Measurements from ENCODE around the gene CDH15. TPM values are rescaled to one million over a fixed set of nuclear protein-coding genes. Genes with fewer than 3 reads are reported as not detected.

CDH15 gene
- total and polyA plus RNA-seq, 9 of the 15 experiments (the other 6 are each of a cell fraction or from before 2014, with no cell fraction given): 0.07 to 0.18 TPM; not detected in 7

GRCh38 chr16:89150981-89151380, 20.6 kb upstream of the CDH15 start (continued):
- TF ChIP-seq, protein P1, sequence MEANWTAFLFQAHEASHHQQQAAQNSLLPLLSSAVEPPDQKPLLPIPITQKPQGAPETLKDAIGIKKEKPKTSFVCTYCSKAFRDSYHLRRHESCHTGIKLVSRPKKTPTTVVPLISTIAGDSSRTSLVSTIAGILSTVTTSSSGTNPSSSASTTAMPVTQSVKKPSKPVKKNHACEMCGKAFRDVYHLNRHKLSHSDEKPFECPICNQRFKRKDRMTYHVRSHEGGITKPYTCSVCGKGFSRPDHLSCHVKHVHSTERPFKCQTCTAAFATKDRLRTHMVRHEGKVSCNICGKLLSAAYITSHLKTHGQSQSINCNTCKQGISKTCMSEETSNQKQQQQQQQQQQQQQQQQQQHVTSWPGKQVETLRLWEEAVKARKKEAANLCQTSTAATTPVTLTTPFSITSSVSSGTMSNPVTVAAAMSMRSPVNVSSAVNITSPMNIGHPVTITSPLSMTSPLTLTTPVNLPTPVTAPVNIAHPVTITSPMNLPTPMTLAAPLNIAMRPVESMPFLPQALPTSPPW (CRISPR knock-in tag; IDR thresholded peaks at IDR 0.05): no peak
- no peak for TF ChIP-seq PCBP2 (IDR thresholded peaks at IDR 0.05; ENCODE audit: low read depth, low read length, poor library complexity, severe bottlenecking)
- no peak for TF ChIP-seq ZNF224 (CRISPR knock-in tag; IDR thresholded peaks at IDR 0.05)
- no peak for TF ChIP-seq MTF1 (CRISPR knock-in tag; IDR thresholded peaks at IDR 0.05; ENCODE audit: borderline replicate concordance)
- TF ChIP-seq PHF8 (IDR thresholded peaks at IDR 0.05; ENCODE audit: borderline replicate concordance, low read length): no peak

DNA sequence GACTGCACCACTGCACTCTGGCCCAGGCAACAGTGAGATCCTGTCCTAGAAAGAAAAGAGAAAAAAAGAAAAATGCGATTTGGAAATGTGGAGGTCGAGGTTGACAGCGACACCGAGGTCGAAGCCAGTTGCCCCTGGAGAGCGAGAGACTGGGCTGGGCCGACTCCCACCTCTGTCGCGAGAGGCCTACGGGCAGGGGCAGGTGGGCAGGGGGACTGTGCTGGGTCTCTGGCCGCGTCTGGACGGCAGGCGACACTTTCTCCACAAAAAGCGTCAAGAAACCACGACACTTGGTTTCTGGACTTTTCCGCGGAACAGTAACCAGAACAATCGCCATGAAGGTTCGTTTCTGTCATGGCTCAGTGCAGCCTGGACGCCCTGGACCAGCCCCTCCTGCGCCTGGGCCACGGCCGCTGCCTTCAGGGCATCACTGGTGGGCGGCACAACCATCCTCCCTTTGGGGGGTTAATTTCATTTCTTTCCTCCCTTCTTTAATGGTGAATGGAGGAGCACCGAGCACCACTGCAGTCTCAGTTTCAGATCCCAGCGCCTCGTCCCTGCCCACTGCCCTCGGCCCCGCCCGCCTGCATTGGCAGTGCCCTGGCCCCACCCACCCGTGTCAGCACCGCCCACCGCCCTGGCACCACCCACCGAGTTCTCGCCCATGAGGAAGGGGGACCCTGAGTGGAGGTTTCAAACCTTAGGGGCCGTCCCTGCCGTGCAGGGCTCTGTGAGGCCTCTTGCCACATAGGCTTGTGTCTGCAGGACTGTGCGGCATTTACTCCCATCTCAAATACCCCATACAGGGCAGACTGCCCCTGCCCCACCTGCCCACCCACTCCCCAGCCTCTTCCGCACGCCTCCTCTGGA, 18.5 kb upstream of the CDH15 start:
- H3K4me3 ChIP-seq: no peak overlapping the region
- H3K9me1 ChIP-seq (ENCODE audit: control insufficient read depth, insufficient read depth, low read length): no peaks in the 10 kb centered on the region
- peaks cover 0 to 47% of the 10 kb centered on the region in 2 experiments; a peak in 3 of 5 replicates for H3K4me1 ChIP-seq (replicated peaks in 1 of 2; ENCODE audit: control insufficient read depth in 2 of 2, insufficient read depth in 2 of 2, low read length in 2 of 2)
- ChIA-PET POLR2A (no interaction called here), CTCF (ENCODE audit: low intra/inter-chr PET ratio) (no interaction called here)
- H3K36me3 ChIP-seq (ENCODE audit: control insufficient read depth, insufficient read depth, low read length): peaks cover 26% of the 10 kb centered on the region; the same call in 2 of the 3 replicates
- BruUV-seq (replicated peaks): no TSS peak
- H3K9ac ChIP-seq (ENCODE audit: insufficient read depth in 1 of 2, low read depth in 2 of 2, low read length in 2 of 2): peak overlapping the region in 1 of 2 experiments; percentile 7; a peak in 1 of 4 replicates
- no peak for FAIRE-seq
- intact Hi-C loops (cut with micrococcal nuclease): no loop called here
- 89% methylated on average over 33 of the region's 41 CpGs for WGBS (ENCODE audit: insufficient coverage, low coverage, missing lambda C conversion rate)
- H4K20me1 ChIP-seq (replicated peaks; ENCODE audit: control insufficient read depth, insufficient read depth, low read length): no peaks in the 10 kb centered on the region
- H3K4me2 ChIP-seq (ENCODE audit: insufficient read depth, low read length): no peak overlapping the region
- peaks cover 10% of the 10 kb centered on the region for H3K9me3 ChIP-seq (replicated peaks; ENCODE audit: control insufficient read depth, insufficient read depth, low read depth, low read length)
- no peak for DNase-seq (ENCODE audit: extremely low read depth in 1 of 4, low spot score in 3 of 4)
- no peak for ATAC-seq
- no peaks in the 10 kb centered on the region for H3K27me3 ChIP-seq (ENCODE audit: control insufficient read depth in 2 of 2, insufficient read depth in 2 of 2, low read length in 2 of 2)
- in situ Hi-C loops (cut with MboI): no loop called here
- H3K79me2 ChIP-seq (ENCODE audit: control insufficient read depth, insufficient read depth, low read length): no peaks in the 10 kb centered on the region
- H3K27ac ChIP-seq (ENCODE audit: extremely low read depth, low read depth, low read length): no peak overlapping the region
- H2AFZ ChIP-seq (ENCODE audit: low read depth, low read length): no peak overlapping the region
- TF ChIP-seq U2AF2 (optimal IDR thresholded peaks at IDR 0.05; ENCODE audit: low read depth, low read length): no peak
- TF ChIP-seq TGIF2 (CRISPR knock-in tag; IDR thresholded peaks at IDR 0.05): no peak
- no peak for TF ChIP-seq POLR2AphosphoS5 (IDR thresholded peaks at IDR 0.05; ENCODE audit: control insufficient read depth, insufficient read depth, low read depth, low read length)
- TF ChIP-seq NCOA1 (IDR thresholded peaks at IDR 0.05; ENCODE audit: low read depth): no peak
- no peak for TF ChIP-seq SMAD1 (IDR thresholded peaks at IDR 0.05; ENCODE audit: low read depth, low read length, partially characterized antibody)
- TF ChIP-seq ZC3H4 (CRISPR knock-in tag; IDR thresholded peaks at IDR 0.05; ENCODE audit: borderline replicate concordance): no peak
- no peak for TF ChIP-seq SMAD4 (CRISPR knock-in tag; conservative IDR thresholded peaks at IDR 0.05)
- TF ChIP-seq, protein P2, sequence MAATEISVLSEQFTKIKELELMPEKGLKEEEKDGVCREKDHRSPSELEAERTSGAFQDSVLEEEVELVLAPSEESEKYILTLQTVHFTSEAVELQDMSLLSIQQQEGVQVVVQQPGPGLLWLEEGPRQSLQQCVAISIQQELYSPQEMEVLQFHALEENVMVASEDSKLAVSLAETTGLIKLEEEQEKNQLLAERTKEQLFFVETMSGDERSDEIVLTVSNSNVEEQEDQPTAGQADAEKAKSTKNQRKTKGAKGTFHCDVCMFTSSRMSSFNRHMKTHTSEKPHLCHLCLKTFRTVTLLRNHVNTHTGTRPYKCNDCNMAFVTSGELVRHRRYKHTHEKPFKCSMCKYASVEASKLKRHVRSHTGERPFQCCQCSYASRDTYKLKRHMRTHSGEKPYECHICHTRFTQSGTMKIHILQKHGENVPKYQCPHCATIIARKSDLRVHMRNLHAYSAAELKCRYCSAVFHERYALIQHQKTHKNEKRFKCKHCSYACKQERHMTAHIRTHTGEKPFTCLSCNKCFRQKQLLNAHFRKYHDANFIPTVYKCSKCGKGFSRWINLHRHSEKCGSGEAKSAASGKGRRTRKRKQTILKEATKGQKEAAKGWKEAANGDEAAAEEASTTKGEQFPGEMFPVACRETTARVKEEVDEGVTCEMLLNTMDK (IDR thresholded peaks at IDR 0.05; ENCODE audit: borderline replicate concordance, insufficient read depth, low read depth, low read length, poor library complexity, severe bottlenecking): no peak
- TF ChIP-seq ELF1 (tag; IDR thresholded peaks at IDR 0.05): no peak
- no peak for TF ChIP-seq RFX7 (CRISPR knock-in tag; IDR thresholded peaks at IDR 0.05)
- TF ChIP-seq THRAP3 (IDR thresholded peaks at IDR 0.05; ENCODE audit: borderline replicate concordance): no peak
- no peak for TF ChIP-seq ZNF134 (CRISPR knock-in tag; conservative IDR thresholded peaks at IDR 0.05)

Data from K562 (cell line).